ENCODE data around the gene ASF1A. TPM values are rescaled to one million over a fixed set of nuclear protein-coding genes. Genes with fewer than 3 reads are reported as not detected.

ASF1A gene
- polyA plus RNA-seq, 1 donor from 2014 or later: 65.6 TPM

DNA sequence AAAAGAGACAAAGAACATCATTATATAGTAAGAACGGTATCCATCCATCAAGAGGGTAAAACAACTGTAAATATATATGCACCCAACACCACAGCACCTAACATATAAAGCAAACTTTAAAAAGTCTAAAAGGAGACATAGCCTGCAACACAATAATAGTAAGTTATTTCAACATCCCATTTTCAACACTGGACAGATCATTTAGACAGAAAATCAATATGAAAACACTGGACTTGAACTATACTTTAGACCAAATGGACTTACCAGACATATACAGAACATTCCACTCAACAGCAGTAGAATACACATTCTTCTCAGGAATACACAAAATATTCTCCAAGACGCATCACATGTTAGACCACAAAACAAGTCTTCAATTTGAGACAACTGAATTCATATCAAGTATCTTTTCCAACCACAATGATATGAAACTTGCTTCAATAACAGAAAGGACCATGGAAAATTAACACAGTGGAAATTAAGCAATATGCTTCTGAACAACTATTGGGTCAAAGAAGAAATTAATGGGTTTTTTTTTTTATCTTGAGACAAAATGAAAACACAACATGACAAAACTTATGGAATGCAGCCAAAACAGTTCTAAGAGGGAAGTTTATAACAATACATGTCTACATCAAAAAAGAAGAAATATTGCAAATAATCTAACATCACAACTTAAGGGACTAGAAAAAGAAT lies 23.9 kb upstream of the ASF1A start:
- Histone ChIP-seq H3K9me3 (ENCODE audit: low read length) (no peaks in the 10 kb centered on the region), H3K27me3 (ENCODE audit: insufficient read depth, low read depth, low read length) (no peaks in the 10 kb centered on the region), H3K9ac (ENCODE audit: low read length) (no peak overlapping the region), H3K27ac (ENCODE audit: low read length) (no peak overlapping the region), H3F3A (ENCODE audit: insufficient read depth, low read length, poor library complexity, severe bottlenecking) (no peaks in the 10 kb centered on the region), H3K4me2 (ENCODE audit: low read length) (no peak overlapping the region), H4K20me1 (ENCODE audit: insufficient read depth) (no peaks in the 10 kb centered on the region), H2AFZ (ENCODE audit: low read depth, low read length) (no peak overlapping the region), H3K4me3 (ENCODE audit: low read length) (no peak overlapping the region), H3K36me3 (ENCODE audit: insufficient read depth, low read length) (no peaks in the 10 kb centered on the region), H3K79me2 (replicated peaks; ENCODE audit: insufficient read depth, low read length) (no peaks in the 10 kb centered on the region), H3K9me2 (ENCODE audit: insufficient read depth, low read length) (no peaks in the 10 kb centered on the region)
- TF ChIP-seq TAF1 (IDR thresholded peaks at IDR 0.05; ENCODE audit: low read depth) (no peak), EZH2 (IDR thresholded peaks at IDR 0.05; ENCODE audit: borderline replicate concordance, insufficient read depth, low read length, poor library complexity, severe bottlenecking) (no peak), POLR2AphosphoS5 (IDR thresholded peaks at IDR 0.05) (no peak), RAD21 (conservative IDR thresholded peaks at IDR 0.05) (no peak), MXI1 (conservative IDR thresholded peaks at IDR 0.05; ENCODE audit: poor library complexity, severe bottlenecking) (no peak)
- TF ChIP-seq, protein P1, sequence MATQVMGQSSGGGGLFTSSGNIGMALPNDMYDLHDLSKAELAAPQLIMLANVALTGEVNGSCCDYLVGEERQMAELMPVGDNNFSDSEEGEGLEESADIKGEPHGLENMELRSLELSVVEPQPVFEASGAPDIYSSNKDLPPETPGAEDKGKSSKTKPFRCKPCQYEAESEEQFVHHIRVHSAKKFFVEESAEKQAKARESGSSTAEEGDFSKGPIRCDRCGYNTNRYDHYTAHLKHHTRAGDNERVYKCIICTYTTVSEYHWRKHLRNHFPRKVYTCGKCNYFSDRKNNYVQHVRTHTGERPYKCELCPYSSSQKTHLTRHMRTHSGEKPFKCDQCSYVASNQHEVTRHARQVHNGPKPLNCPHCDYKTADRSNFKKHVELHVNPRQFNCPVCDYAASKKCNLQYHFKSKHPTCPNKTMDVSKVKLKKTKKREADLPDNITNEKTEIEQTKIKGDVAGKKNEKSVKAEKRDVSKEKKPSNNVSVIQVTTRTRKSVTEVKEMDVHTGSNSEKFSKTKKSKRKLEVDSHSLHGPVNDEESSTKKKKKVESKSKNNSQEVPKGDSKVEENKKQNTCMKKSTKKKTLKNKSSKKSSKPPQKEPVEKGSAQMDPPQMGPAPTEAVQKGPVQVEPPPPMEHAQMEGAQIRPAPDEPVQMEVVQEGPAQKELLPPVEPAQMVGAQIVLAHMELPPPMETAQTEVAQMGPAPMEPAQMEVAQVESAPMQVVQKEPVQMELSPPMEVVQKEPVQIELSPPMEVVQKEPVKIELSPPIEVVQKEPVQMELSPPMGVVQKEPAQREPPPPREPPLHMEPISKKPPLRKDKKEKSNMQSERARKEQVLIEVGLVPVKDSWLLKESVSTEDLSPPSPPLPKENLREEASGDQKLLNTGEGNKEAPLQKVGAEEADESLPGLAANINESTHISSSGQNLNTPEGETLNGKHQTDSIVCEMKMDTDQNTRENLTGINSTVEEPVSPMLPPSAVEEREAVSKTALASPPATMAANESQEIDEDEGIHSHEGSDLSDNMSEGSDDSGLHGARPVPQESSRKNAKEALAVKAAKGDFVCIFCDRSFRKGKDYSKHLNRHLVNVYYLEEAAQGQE (IDR thresholded peaks at IDR 0.05; ENCODE audit: borderline replicate concordance): no peak
- TF ChIP-seq, protein P2, sequence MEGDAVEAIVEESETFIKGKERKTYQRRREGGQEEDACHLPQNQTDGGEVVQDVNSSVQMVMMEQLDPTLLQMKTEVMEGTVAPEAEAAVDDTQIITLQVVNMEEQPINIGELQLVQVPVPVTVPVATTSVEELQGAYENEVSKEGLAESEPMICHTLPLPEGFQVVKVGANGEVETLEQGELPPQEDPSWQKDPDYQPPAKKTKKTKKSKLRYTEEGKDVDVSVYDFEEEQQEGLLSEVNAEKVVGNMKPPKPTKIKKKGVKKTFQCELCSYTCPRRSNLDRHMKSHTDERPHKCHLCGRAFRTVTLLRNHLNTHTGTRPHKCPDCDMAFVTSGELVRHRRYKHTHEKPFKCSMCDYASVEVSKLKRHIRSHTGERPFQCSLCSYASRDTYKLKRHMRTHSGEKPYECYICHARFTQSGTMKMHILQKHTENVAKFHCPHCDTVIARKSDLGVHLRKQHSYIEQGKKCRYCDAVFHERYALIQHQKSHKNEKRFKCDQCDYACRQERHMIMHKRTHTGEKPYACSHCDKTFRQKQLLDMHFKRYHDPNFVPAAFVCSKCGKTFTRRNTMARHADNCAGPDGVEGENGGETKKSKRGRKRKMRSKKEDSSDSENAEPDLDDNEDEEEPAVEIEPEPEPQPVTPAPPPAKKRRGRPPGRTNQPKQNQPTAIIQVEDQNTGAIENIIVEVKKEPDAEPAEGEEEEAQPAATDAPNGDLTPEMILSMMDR (IDR thresholded peaks at IDR 0.05; ENCODE audit: poor library complexity, severe bottlenecking): no peak

DNA sequence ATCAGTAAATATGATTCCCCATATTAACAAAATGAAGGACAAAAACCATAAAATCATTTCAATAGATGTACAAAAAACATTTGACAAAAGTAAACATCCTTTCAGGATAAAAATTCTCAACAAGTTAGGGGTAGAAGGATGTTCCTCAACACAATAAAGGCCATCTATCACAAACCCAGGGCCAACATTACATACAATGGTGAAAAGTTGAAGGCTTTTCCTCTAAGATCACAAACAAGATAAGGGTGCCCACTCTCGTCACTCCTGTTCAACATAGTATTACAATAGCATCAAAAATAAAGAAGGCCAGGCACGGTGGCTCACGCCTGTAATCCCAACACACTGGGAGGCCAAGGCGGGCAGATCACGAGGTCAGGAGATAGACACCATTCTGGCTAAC lies 22.6 kb upstream of the ASF1A start:
- no peaks in the 10 kb centered on the region for H3K9me3 ChIP-seq (ENCODE audit: low read length)
- no peak overlapping the region for H3K27ac ChIP-seq (ENCODE audit: low read length)
- no peak overlapping the region for H3K4me3 ChIP-seq (ENCODE audit: low read length)
- H2AFZ ChIP-seq (ENCODE audit: low read depth, low read length): no peak overlapping the region
- no peak overlapping the region for H3K9ac ChIP-seq (ENCODE audit: low read length)
- H3K27me3 ChIP-seq (ENCODE audit: insufficient read depth, low read depth, low read length): no peaks in the 10 kb centered on the region
- TF ChIP-seq SMC3 (conservative IDR thresholded peaks at IDR 0.05; ENCODE audit: poor library complexity): no peak
- TF ChIP-seq, protein P1 (IDR thresholded peaks at IDR 0.05; ENCODE audit: borderline replicate concordance): no peak
- no peak for TF ChIP-seq MXI1 (conservative IDR thresholded peaks at IDR 0.05; ENCODE audit: poor library complexity, severe bottlenecking)
- TF ChIP-seq POLR2AphosphoS5 (IDR thresholded peaks at IDR 0.05): no peak
- no peak for TF ChIP-seq TAF1 (IDR thresholded peaks at IDR 0.05; ENCODE audit: low read depth)
- TF ChIP-seq RAD21 (conservative IDR thresholded peaks at IDR 0.05): no peak
- TF ChIP-seq EZH2 (IDR thresholded peaks at IDR 0.05; ENCODE audit: borderline replicate concordance, insufficient read depth, low read length, poor library complexity, severe bottlenecking): no peak
- TF ChIP-seq, protein P2 (IDR thresholded peaks at IDR 0.05; ENCODE audit: poor library complexity, severe bottlenecking): no peak
- no peak for TF ChIP-seq EP300 (conservative IDR thresholded peaks at IDR 0.05; ENCODE audit: poor library complexity, severe bottlenecking)
- H3K79me2 ChIP-seq (replicated peaks; ENCODE audit: insufficient read depth, low read length): no peaks in the 10 kb centered on the region
- no peaks in the 10 kb centered on the region for H3K36me3 ChIP-seq (ENCODE audit: insufficient read depth, low read length)
- H3F3A ChIP-seq (ENCODE audit: insufficient read depth, low read length, poor library complexity, severe bottlenecking): no peaks in the 10 kb centered on the region
- H3K4me2 ChIP-seq (ENCODE audit: low read length): no peak overlapping the region
- H3K9me2 ChIP-seq (ENCODE audit: insufficient read depth, low read length): no peaks in the 10 kb centered on the region
- H4K20me1 ChIP-seq (ENCODE audit: insufficient read depth): no peaks in the 10 kb centered on the region
